CD14-positive monocyte (primary cell): ENCODE measurements around the gene THSD7B. TPM values are rescaled to one million over a fixed set of nuclear protein-coding genes. Genes with fewer than 3 reads are reported as not detected.

Source experiments
- DNase-seq, 3 donors: peaks; one replicate each; pipeline ENCODE4 v3.0.0-alpha.2; 2011 to 2022
- H2AFZ ChIP-seq: 2 replicates; pipeline ENCODE4 v1.6.0; 2012; ENCODE audit warnings: mild to moderate bottlenecking, low read depth, low read length, inconsistent platforms; ENCODE audit not compliant: insufficient read depth, poor library complexity, severe bottlenecking
- H3K27ac ChIP-seq, 2 donors: 1 replicate in 1 of 2; 2 replicates in 1 of 2; pipeline ENCODE4 v1.5.1; 2012 to 2013; ENCODE audit warnings: low read length in 2 of 2, control low read depth in 1 of 2, inconsistent platforms in 1 of 2, low read depth in 1 of 2, mild to moderate bottlenecking in 1 of 2
- H3K27me3 ChIP-seq, 2 donors: one replicate each; pipeline versions ENCODE4 v1.6.0 to v1.6.1; 2011 to 2013; ENCODE audit warnings: low read length in 2 of 2; ENCODE audit not compliant: control insufficient read depth in 2 of 2, insufficient read depth in 2 of 2
- H3K36me3 ChIP-seq, 2 donors: replicated peaks in 1 of 2; 1 replicate in 1 of 2; 2 replicates in 1 of 2; pipeline versions ENCODE4 v1.5.1 to v1.6.1; 2012 to 2013; ENCODE audit warnings: low read length in 2 of 2, control low read depth in 1 of 2, inconsistent platforms in 1 of 2, mild to moderate bottlenecking in 1 of 2; ENCODE audit not compliant: insufficient read depth in 2 of 2, control insufficient read depth in 1 of 2
- H3K4me1 ChIP-seq, 2 donors: 1 replicate in 1 of 2; 2 replicates in 1 of 2; pipeline versions ENCODE4 v1.5.1 to v1.6.1; 2012 to 2013; ENCODE audit warnings: low read length in 2 of 2, control low read depth in 1 of 2, inconsistent platforms in 1 of 2, mild to moderate bottlenecking in 1 of 2, moderate library complexity in 1 of 2; ENCODE audit not compliant: insufficient read depth in 2 of 2, control insufficient read depth in 1 of 2
- H3K4me2 ChIP-seq: replicated peaks from 2 replicates; pipeline ENCODE3; 2012; ENCODE audit warnings: low read length, moderate library complexity, mild to moderate bottlenecking; ENCODE audit not compliant: poor library complexity, severe bottlenecking; ENCODE audit errors: extremely low read depth
- H3K4me3 ChIP-seq, 3 experiments: fragments of 200-600 bp in 1 of 3; sonication (generic) in 1 of 3; replicated peaks in 1 of 3; 1 replicate in 2 of 3; 2 replicates in 1 of 3; pipeline ENCODE4 v1.5.1; 2011 to 2013; ENCODE audit warnings: low read length in 3 of 3, mild to moderate bottlenecking in 3 of 3, control low read depth in 2 of 3, low read depth in 2 of 3, inconsistent platforms in 1 of 3, moderate library complexity in 1 of 3
- H3K79me2 ChIP-seq: 2 replicates; pipeline ENCODE4 v1.6.0; 2012; ENCODE audit warnings: mild to moderate bottlenecking, control low read depth, inconsistent platforms, low read length, moderate library complexity; ENCODE audit not compliant: insufficient read depth
- H3K9ac ChIP-seq: 2 replicates; pipeline ENCODE4 v1.6.0; 2017; ENCODE audit warnings: low read length, mild to moderate bottlenecking; ENCODE audit not compliant: insufficient read depth, poor library complexity, severe bottlenecking
- H3K9me3 ChIP-seq, 2 donors: replicated peaks in 1 of 2; 1 replicate in 1 of 2; 2 replicates in 1 of 2; pipeline versions ENCODE4 v1.5.1 to v1.6.1; 2012 to 2013; ENCODE audit warnings: low read length in 2 of 2, control low read depth in 1 of 2; ENCODE audit not compliant: control insufficient read depth in 1 of 2, insufficient read depth in 1 of 2
- H4K20me1 ChIP-seq: 2 replicates; pipeline ENCODE4 v1.6.0; 2012; ENCODE audit warnings: mild to moderate bottlenecking, low read length, control low read depth, moderate library complexity; ENCODE audit not compliant: insufficient read depth
- H3K27ac Mint-ChIP-seq, 7 donors: one replicate each; pipeline ENCODE4 v1.8.0; 2020; ENCODE audit warnings: mild to moderate bottlenecking in 7 of 7, mixed read lengths in 7 of 7, moderate library complexity in 6 of 7, inconsistent platforms in 2 of 7
- H3K27me3 Mint-ChIP-seq, 3 donors: one replicate each; pipeline ENCODE4 v1.8.0; 2021 to 2022; ENCODE audit warnings: low read depth in 3 of 3, mild to moderate bottlenecking in 3 of 3, mixed read lengths in 3 of 3, moderate library complexity in 3 of 3, inconsistent platforms in 1 of 3
- H3K36me3 Mint-ChIP-seq, 2 donors: one replicate each; pipeline ENCODE4 v1.8.0; 2020; ENCODE audit warnings: mixed read lengths in 2 of 2, inconsistent platforms in 1 of 2, mild to moderate bottlenecking in 1 of 2
- H3K4me1 Mint-ChIP-seq: one replicate; pipeline ENCODE4 v1.8.0; 2020; ENCODE audit warnings: mild to moderate bottlenecking, mixed read lengths
- H3K4me3 Mint-ChIP-seq, 2 donors: one replicate each; pipeline ENCODE4 v1.8.0; 2020; ENCODE audit warnings: mild to moderate bottlenecking in 2 of 2, mixed read lengths in 2 of 2, moderate library complexity in 1 of 2
- H3K9me3 Mint-ChIP-seq, 7 donors: one replicate each; pipeline ENCODE4 v1.8.0; 2020 to 2022; ENCODE audit warnings: mixed read lengths in 7 of 7, mild to moderate bottlenecking in 6 of 7, moderate library complexity in 6 of 7, inconsistent platforms in 2 of 7
- CTCF ChIP-seq: fragments of 200-600 bp; IDR thresholded peaks from one replicate; pipeline ENCODE4 v1.8.0; 2022; ENCODE audit warnings: antibody characterized with exemption, mild to moderate bottlenecking
- WGBS: methylation state at CpG from one replicate; pipeline ENCODE4 v1.1.5; 2013; ENCODE audit warnings: missing lambda C conversion rate; ENCODE audit not compliant: insufficient coverage; 5-methylcytosine and 5-hydroxymethylcytosine counted together
- intact Hi-C, 2 donors: fragments of 100-400 bp; cut with micrococcal nuclease; formaldehyde crosslinking; loops; one replicate each; pipeline versions ENCODE4 v1.15.0 to v1.15.1; 2023
- polyA plus RNA-seq, 3 donors: library from polyadenylated mRNA; depleted of rRNA in 1 of 3; unstranded in 2 of 3; stranded (reverse) in 1 of 3; fragments of 300-500 nt in 2 of 3; fragments of >200 nt in 1 of 3; fragmentation: Illumina TruSeq in 2 of 3; gene quantifications; 1 replicate in 2 of 3; 2 replicates in 1 of 3; pipeline ENCODE4 v1.2.3, GENCODE V29; 2012 to 2021

Gene THSD7B
- polyA plus RNA-seq, 3 donors = not detected

GRCh38 chr2:137211761-137212160, 446.4 kb downstream of the THSD7B start:
- no peaks in the 10 kb centered on the region for H3K36me3 ChIP-seq
- no peak overlapping the region for H3K4me3 Mint-ChIP-seq
- H3K27ac Mint-ChIP-seq = no peak overlapping the region
- no peak overlapping the region for H3K27ac ChIP-seq
- H3K4me1 ChIP-seq = no peaks in the 10 kb centered on the region
- intact Hi-C loops = no loop called here
- peaks cover 0 to 1% (median 0%) of the 10 kb centered on the region in 3 donors for H3K27me3 Mint-ChIP-seq
- H3K27me3 ChIP-seq = no peaks in the 10 kb centered on the region
- no peak overlapping the region for H2AFZ ChIP-seq
- H3K4me3 ChIP-seq = no peak overlapping the region
- peaks cover 0 to 2% (median 0%) of the 10 kb centered on the region in 7 donors for H3K9me3 Mint-ChIP-seq
- no peak overlapping the region for H3K9ac ChIP-seq
- H3K79me2 ChIP-seq = no peaks in the 10 kb centered on the region
- no CpG with 5 or more reads among the region's 1 CpG for WGBS
- no peak for TF ChIP-seq CTCF
- no peaks in the 10 kb centered on the region for H3K4me1 Mint-ChIP-seq
- H3K36me3 Mint-ChIP-seq = no peaks in the 10 kb centered on the region
- H3K9me3 ChIP-seq = no peaks in the 10 kb centered on the region
- H4K20me1 ChIP-seq = no peaks in the 10 kb centered on the region
- no peak overlapping the region for H3K4me2 ChIP-seq
- no peak for DNase-seq

GRCh38 chr2:137220438-137220993, 455.2 kb downstream of the THSD7B start:
- Histone ChIP-seq H3K27ac (no peak overlapping the region), H3K9ac (no peak overlapping the region), H3K36me3 (no peaks in the 10 kb centered on the region), H3K4me3 (no peak overlapping the region), H3K27me3 (no peaks in the 10 kb centered on the region), H3K4me1 (no peaks in the 10 kb centered on the region), H3K9me3 (no peaks in the 10 kb centered on the region), H2AFZ (no peak overlapping the region), H4K20me1 (no peaks in the 10 kb centered on the region), H3K4me2 (no peak overlapping the region), H3K79me2 (no peaks in the 10 kb centered on the region)
- Mint-ChIP-seq H3K27ac (no peak overlapping the region), H3K4me1 (no peaks in the 10 kb centered on the region), H3K9me3 (peaks cover 0 to 4% (median 2%) of the 10 kb centered on the region in 7 donors), H3K36me3 (no peaks in the 10 kb centered on the region), H3K4me3 (no peak overlapping the region), H3K27me3 (no peaks in the 10 kb centered on the region)
- intact Hi-C loops = no loop called here
- DNase-seq = no peak
- TF ChIP-seq CTCF = no peak
- no CpG with 5 or more reads among the region's 1 CpG for WGBS
